HCT116 (cell line): ENCODE data around the gene PRLR.

Source experiments
- EGR1 ChIP-seq: IDR thresholded peaks from 2 replicates; pipeline ENCODE4 v1.6.1; 2012; ENCODE audit warnings: low read depth
- POLR2A ChIP-seq: IDR thresholded peaks from 2 replicates; pipeline ENCODE4 v1.7.0; 2011; ENCODE audit warnings: borderline replicate concordance; ENCODE audit not compliant: insufficient read depth, insufficient read length; ENCODE audit errors: extremely low read depth
- POLR2AphosphoS5 ChIP-seq: IDR thresholded peaks from 2 replicates; pipeline ENCODE4 v1.6.1; 2011; ENCODE audit warnings: mild to moderate bottlenecking, low read depth, low read length, moderate library complexity
- RAD21 ChIP-seq: IDR thresholded peaks from 2 replicates; pipeline ENCODE4 v1.6.1; 2012; ENCODE audit warnings: low read depth, mild to moderate bottlenecking
- REST ChIP-seq: IDR thresholded peaks from 2 replicates; pipeline ENCODE4 v1.6.1; 2012; ENCODE audit warnings: low read depth
- YY1 ChIP-seq: IDR thresholded peaks from 2 replicates; pipeline ENCODE4 v1.6.1; 2011; ENCODE audit warnings: low read length, low read depth, moderate library complexity, mild to moderate bottlenecking; ENCODE audit not compliant: insufficient replicate concordance; ENCODE audit errors: extremely low read depth
- TF ChIP-seq, protein P1 (sequence below), 3 experiments: fragments of 200-600 bp in 1 of 3; sonication (generic) in 1 of 3; IDR thresholded peaks in 2 of 3; conservative IDR thresholded peaks in 1 of 3; 2 replicates each; pipeline ENCODE4 v1.5.1; 2012 to 2017; ENCODE audit warnings: low read depth in 2 of 3, low read length in 2 of 3, antibody characterized with exemption in 1 of 3, borderline replicate concordance in 1 of 3, control low read depth in 1 of 3, mild to moderate bottlenecking in 1 of 3, mixed read lengths in 1 of 3, mixed run types in 1 of 3, moderate library complexity in 1 of 3; ENCODE audit not compliant: insufficient read depth in 1 of 3
- TF ChIP-seq, protein P2 (sequence below): IDR thresholded peaks from 2 replicates; pipeline ENCODE4 v1.6.1; 2012
- TF ChIP-seq, protein P3 (sequence below): IDR thresholded peaks from 2 replicates; pipeline ENCODE4 v1.6.1; 2012

DNA sequence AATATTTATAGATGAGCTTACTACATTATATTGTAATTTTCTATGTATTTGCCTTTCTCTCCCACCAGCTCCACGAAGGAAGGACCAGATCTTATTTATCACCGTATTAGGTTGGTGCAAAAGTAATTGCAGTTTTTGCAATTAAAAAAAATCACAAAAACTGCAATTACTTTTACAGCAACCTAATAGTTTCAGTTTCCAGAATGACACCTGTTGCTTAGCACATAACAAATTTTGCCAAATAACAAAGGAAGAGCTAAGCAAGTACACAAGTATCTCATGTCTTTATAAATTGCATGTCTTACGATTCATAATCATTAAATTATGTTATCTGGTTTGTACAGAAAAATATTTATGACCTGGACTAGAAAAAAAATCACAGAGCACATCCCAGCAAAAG lies 228.4 kb downstream of the PRLR start:
- no peak for TF ChIP-seq REST
- TF ChIP-seq, protein P1, sequence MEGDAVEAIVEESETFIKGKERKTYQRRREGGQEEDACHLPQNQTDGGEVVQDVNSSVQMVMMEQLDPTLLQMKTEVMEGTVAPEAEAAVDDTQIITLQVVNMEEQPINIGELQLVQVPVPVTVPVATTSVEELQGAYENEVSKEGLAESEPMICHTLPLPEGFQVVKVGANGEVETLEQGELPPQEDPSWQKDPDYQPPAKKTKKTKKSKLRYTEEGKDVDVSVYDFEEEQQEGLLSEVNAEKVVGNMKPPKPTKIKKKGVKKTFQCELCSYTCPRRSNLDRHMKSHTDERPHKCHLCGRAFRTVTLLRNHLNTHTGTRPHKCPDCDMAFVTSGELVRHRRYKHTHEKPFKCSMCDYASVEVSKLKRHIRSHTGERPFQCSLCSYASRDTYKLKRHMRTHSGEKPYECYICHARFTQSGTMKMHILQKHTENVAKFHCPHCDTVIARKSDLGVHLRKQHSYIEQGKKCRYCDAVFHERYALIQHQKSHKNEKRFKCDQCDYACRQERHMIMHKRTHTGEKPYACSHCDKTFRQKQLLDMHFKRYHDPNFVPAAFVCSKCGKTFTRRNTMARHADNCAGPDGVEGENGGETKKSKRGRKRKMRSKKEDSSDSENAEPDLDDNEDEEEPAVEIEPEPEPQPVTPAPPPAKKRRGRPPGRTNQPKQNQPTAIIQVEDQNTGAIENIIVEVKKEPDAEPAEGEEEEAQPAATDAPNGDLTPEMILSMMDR (IDR thresholded peaks at IDR 0.05 in 2 of 3, conservative IDR thresholded peaks at IDR 0.05 in 1 of 3; ENCODE audit: borderline replicate concordance in 1 of 3, insufficient read depth in 1 of 3, low read depth in 2 of 3, low read length in 2 of 3) = no peak
- no peak for TF ChIP-seq POLR2A
- TF ChIP-seq, protein P2, sequence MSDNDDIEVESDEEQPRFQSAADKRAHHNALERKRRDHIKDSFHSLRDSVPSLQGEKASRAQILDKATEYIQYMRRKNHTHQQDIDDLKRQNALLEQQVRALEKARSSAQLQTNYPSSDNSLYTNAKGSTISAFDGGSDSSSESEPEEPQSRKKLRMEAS = no peak
- no peak for TF ChIP-seq POLR2AphosphoS5
- TF ChIP-seq, protein P3, sequence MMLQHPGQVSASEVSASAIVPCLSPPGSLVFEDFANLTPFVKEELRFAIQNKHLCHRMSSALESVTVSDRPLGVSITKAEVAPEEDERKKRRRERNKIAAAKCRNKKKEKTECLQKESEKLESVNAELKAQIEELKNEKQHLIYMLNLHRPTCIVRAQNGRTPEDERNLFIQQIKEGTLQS = no peak
- no peak for TF ChIP-seq EGR1
- TF ChIP-seq RAD21 = no peak
- no peak for TF ChIP-seq YY1
